HL-60 (cell line): ENCODE data around the gene SLIRP.
"Not testable (repeated sequence)": the region's sequence is repeated elsewhere in the genome, so short reads cannot be mapped to it uniquely, and the experiment has no call there.

ENCODE experiments used
- DNase-seq, 2 experiments: peaks; one replicate each; pipeline ENCODE4 v3.0.0-alpha.2; 2010 to 2020; ENCODE audit warnings: low read depth in 1 of 2, low spot score in 1 of 2
- H3K27ac ChIP-seq: fragments of 250-450 bp; sonication (Bioruptor Pico); replicated peaks from 2 replicates; pipeline ENCODE4 v1.5.1; 2020; ENCODE audit warnings: mild to moderate bottlenecking, moderate library complexity
- H3K27me3 ChIP-seq: fragments of 250-450 bp; sonication (Bioruptor Pico); 2 replicates; pipeline ENCODE4 v1.5.1; 2021; ENCODE audit warnings: mild to moderate bottlenecking, moderate library complexity; ENCODE audit not compliant: insufficient read depth, poor library complexity, severe bottlenecking
- H3K4me3 ChIP-seq: replicated peaks from 2 replicates; pipeline ENCODE4 v1.5.1; 2011; ENCODE audit warnings: mild to moderate bottlenecking, control low read depth, low read length; ENCODE audit not compliant: insufficient read depth
- CTCF ChIP-seq: IDR thresholded peaks from one replicate; pipeline ENCODE4 v1.5.1; 2011; ENCODE audit warnings: low read length, control low read depth, inconsistent platforms; ENCODE audit not compliant: insufficient read depth
- GABPA ChIP-seq: IDR thresholded peaks from 2 replicates; pipeline ENCODE4 v1.6.1; 2012; ENCODE audit warnings: low read depth
- POLR2AphosphoS5 ChIP-seq: IDR thresholded peaks from 2 replicates; pipeline ENCODE4 v1.6.1; 2012; ENCODE audit warnings: low read depth
- SPI1 ChIP-seq: IDR thresholded peaks from 2 replicates; pipeline ENCODE4 v1.6.1; 2012; ENCODE audit warnings: low read depth, mild to moderate bottlenecking, borderline replicate concordance
- long read RNA-seq: library from polyadenylated mRNA; unstranded; transcript quantifications from one replicate; pipeline ENCODE4 v2.0.0, GENCODE V29; 2020
- TF ChIP-seq, protein P1 (sequence below): IDR thresholded peaks from 2 replicates; pipeline ENCODE4 v1.6.1; 2012; ENCODE audit warnings: low read depth; ENCODE audit not compliant: insufficient replicate concordance

SLIRP gene
- long read RNA-seq, partial matches to known transcripts: 0 of 7 reads
- long read RNA-seq, other reads (novel, unspliced or antisense): 1 of 7 reads

DNA sequence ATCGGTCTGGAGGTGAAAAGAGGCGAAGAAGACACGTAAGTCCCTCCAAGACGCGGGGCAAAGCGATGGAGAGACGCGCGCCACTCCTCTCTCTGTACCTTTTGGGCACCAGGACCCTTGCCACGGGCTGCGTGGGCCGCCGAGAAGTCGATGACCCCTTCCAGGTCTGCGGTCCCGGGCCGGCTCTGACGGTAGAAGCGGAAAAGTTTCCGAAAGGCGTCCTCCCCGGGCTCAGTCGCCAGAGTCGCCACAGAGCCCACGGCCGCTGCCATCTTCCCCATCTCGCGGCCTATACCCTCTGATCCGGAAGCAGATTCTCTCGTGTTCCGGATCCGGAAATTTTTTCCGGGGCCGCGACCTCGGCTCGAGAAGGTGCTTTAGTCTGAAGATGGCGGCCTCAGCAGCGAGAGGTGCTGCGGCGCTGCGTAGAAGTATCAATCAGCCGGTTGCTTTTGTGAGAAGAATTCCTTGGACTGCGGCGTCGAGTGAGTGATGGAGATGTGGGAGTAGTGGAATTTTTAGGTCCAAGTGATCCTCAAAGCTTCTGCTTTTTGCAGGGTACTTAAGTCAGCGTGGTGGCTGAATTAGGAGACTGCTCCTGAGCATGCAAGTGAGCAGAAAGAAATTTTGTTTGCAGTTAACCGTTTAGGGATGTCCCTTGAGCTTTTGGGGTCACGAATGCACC is at the start of gene SLIRP, which contains the start of gene ALKBH1:
Gene SLIRP (plus strand): TSS at position 380 of the 685 bp plus-strand sequence. CDS start 9 bp downstream, at position 389.
Gene ALKBH1 (minus strand): TSS at position 300 of the 685 bp plus-strand sequence. CDS start 19 bp downstream, at position 281.
- Histone ChIP-seq H3K4me3 (peak within 1 kb of the TSS; percentile 67), H3K27ac (peak within 1 kb of the TSS; percentile 78), H3K27me3 (no peaks in the 10 kb centered on the region)
- TF ChIP-seq, protein P1, sequence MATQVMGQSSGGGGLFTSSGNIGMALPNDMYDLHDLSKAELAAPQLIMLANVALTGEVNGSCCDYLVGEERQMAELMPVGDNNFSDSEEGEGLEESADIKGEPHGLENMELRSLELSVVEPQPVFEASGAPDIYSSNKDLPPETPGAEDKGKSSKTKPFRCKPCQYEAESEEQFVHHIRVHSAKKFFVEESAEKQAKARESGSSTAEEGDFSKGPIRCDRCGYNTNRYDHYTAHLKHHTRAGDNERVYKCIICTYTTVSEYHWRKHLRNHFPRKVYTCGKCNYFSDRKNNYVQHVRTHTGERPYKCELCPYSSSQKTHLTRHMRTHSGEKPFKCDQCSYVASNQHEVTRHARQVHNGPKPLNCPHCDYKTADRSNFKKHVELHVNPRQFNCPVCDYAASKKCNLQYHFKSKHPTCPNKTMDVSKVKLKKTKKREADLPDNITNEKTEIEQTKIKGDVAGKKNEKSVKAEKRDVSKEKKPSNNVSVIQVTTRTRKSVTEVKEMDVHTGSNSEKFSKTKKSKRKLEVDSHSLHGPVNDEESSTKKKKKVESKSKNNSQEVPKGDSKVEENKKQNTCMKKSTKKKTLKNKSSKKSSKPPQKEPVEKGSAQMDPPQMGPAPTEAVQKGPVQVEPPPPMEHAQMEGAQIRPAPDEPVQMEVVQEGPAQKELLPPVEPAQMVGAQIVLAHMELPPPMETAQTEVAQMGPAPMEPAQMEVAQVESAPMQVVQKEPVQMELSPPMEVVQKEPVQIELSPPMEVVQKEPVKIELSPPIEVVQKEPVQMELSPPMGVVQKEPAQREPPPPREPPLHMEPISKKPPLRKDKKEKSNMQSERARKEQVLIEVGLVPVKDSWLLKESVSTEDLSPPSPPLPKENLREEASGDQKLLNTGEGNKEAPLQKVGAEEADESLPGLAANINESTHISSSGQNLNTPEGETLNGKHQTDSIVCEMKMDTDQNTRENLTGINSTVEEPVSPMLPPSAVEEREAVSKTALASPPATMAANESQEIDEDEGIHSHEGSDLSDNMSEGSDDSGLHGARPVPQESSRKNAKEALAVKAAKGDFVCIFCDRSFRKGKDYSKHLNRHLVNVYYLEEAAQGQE: peak; percentile 58
- TF ChIP-seq POLR2AphosphoS5 (peak; percentile 76), CTCF (no peak), SPI1 (no peak), GABPA (peak; percentile 93)
- peak; percentile 41 to 76 for DNase-seq

GRCh38 chr14:77659831-77660230 is 48.1 kb upstream of the SLIRP start:
- Histone ChIP-seq H3K27ac (no peak overlapping the region), H3K4me3 (no peak overlapping the region), H3K27me3 (no peaks in the 10 kb centered on the region)
- no peak for TF ChIP-seq GABPA
- DNase-seq: peak; percentile 3 to 69

DNA sequence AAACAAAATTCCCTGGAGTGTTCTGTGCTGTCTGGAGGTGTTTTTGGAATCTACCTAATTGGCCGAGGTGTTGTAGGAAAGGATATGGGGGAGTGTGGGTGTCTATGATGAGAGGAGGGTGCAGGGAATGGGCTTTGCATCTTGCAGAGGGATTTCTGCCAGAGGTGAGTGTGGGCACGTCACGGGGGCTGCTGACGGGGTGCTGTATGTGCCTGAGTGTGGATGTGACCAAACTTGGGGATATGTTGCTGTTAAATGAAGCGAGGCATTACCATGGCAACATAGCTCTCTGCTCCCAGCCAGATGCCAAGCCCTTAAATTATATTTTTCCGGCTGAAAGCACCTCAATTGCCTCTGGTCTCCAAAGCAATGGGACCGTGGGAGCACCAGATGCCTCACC is 47.1 kb upstream of the SLIRP start:
- H3K27ac ChIP-seq: no peak overlapping the region
- DNase-seq: no peak
- H3K27me3 ChIP-seq: no peaks in the 10 kb centered on the region
- TF ChIP-seq, protein P1: no peak
- no peak for TF ChIP-seq CTCF
- no peak overlapping the region for H3K4me3 ChIP-seq

DNA sequence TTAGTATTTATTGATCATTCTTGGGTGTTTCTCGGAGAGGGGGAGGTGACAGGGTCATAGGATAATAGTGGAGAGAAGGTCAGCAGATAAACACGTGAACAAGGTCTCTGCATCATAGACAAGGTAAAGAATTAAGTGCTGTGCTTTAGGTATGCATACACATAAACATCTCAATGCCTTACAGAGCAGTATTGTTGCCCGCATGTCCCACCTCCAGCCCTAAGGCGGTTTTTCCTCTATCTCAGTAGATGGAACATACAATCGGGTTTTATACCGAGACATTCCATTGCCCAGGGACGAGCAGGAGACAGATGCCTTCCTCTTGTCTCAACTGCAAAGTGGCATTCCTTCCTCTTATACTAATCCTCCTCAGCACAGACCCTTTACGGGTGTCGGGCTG is 46.3 kb upstream of the SLIRP start:
- H3K27ac ChIP-seq, H3K27me3 ChIP-seq, DNase-seq, H3K4me3 ChIP-seq: not testable (repeated sequence)

DNA sequence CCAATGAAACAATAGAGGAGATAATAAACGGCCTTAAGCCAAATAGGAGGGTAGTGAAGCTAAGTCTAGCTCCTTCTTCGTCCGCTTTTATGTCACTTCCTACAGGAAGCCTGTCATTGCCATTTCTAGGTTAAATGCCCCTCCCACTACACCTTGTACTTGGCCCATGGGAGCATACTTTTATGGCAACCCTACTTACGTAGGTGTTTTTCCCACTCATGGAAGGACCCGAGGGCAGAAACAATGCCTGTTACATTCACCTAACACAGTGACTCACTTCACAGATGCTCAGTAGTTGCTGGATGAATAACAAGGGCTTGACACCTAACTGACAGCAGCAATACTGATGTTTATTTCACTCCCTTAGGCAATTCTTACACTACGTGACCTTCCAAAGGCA is 44.6 kb upstream of the SLIRP start:
- Histone ChIP-seq H3K27ac (no peak overlapping the region), H3K27me3 (no peaks in the 10 kb centered on the region), H3K4me3 (no peak overlapping the region)
- no peak for DNase-seq
- no peak for TF ChIP-seq CTCF
- TF ChIP-seq, protein P1: no peak
- no peak for TF ChIP-seq GABPA
- TF ChIP-seq POLR2AphosphoS5: no peak
- no peak for TF ChIP-seq SPI1
